HG03066 (cell line): ENCODE measurements around the gene CAMTA1.

Experiments
- ATAC-seq: cut with Tn5 transposase; IDR thresholded peaks from one replicate; pipeline ENCODE4 v1.9.1; 2021; ENCODE audit warnings: low read depth; ENCODE audit not compliant: unreplicated experiment

Gene CAMTA1

DNA sequence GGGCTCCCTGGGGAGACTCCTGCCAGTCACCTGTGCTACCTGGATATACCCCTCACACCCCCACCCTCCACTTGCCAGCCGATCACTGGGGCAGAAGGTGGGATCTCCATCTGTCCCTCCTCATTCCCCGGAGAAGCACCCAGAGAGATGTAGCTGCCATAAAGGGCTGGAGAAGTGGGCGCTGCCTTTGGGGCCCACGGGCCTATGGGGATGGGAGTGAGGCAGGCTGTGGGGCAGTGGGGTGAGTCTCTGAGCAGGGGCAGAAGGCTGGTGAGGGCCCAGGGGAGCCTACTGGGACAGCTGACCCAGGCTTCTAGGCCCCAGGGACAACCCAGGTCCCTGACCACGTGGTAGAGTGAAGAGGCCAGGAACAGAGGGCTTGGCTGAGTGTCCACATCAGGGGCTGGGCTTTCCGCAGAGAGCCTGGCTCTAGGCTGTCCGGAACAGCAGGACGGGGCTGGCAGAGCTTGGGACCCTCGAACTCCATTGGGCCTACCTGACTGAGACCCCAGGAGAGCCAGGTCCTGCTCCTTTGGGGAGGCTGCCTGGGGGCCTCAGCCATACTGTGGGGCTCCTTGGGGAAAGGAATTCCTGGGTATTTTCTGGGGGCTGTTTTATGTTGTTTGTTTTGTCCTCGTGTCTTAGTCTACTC is 780.0 kb downstream of the CAMTA1 start:
- no peak for ATAC-seq

DNA sequence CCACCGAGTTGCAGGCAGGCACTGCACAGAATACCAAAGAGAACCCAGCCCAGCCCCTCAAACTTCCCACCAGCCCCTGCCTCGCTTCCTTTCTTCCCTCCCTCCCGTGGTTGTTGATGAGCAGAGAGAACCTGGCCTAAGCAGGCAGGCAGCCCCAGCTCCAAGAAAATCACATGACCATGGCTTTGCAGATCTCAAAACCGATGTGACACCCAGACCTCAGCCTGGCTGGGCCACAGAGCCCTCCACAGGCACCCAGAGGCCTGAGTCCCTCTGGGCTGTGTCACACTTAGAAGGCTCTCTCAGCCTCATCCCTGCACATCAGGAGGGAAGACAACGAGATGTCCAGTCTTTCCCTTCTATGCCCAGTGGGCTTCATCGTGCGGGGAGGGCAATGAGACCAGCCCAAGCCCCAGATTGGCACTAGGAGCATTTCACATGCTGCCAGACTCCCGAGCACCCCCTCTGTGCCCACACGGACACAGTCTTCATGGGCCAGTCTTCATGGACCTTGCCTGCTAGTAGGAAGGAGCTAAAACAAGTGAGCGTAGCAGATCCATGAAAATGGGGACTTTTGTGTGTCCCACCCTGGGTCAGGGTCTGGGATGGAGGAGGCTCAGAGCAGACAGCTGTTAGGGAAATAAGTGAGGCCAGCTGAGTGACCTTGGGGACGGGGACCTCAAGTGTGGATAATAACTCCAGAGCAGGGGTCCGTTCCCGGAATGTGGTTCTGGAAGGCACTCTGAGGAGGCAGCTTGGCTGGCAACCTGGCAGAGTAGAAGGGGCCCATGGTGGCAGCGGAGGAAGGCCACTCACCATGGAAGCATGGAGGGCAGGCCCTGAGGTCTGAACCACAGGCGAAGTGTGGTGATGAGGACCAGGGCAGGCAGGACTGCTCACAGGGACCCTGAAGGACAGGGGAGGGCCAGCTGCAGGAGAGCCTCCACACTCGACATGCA is 781.4 kb downstream of the CAMTA1 start:
- ATAC-seq: no peak

- no peak for ATAC-seq
These were observed 782.1 kb downstream of the CAMTA1 start for GRCh38 chr1:7567376-7567775.

DNA sequence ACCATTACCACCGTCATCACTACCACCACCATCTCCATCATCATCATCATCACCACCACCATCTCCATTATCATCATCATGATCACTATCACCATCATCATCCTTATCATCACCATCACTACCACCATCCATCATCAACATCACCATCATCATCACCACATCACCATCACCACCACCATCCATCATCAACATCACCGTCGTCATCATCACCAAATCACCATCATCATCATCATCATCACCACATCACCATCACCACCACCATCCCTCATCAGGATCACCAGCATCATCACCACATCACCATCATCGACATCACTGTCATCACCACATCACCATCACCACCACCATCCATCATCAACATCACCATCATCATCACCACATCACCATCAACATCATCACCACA is 782.8 kb downstream of the CAMTA1 start:
- ATAC-seq: no peak

DNA sequence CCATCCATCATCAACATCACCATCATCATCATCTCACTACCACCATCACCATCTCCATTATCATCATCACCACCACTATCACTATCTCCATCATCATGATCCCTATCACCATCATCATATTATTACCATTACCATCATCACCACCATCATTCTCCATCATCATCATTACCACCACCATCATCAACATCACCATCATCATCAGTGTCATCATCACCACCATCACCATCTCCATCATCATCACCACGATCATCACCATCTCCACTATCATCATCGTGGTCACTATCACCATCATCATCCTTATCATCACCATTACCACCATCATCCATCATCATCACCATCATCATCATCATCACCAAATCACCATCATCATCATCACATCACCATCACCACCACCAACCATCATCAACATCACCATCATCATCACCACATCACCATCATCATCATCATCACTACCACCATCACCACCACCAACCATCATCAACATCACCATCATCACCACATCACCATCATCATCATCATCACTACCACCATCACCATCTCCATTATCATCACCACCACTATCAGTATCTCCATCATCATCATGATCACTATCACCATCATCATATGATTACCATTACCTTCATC is 783.8 kb downstream of the CAMTA1 start:
- no peak for ATAC-seq

- ATAC-seq: no peak
These were observed 785.1 kb downstream of the CAMTA1 start for GRCh38 chr1:7570311-7570710.

DNA sequence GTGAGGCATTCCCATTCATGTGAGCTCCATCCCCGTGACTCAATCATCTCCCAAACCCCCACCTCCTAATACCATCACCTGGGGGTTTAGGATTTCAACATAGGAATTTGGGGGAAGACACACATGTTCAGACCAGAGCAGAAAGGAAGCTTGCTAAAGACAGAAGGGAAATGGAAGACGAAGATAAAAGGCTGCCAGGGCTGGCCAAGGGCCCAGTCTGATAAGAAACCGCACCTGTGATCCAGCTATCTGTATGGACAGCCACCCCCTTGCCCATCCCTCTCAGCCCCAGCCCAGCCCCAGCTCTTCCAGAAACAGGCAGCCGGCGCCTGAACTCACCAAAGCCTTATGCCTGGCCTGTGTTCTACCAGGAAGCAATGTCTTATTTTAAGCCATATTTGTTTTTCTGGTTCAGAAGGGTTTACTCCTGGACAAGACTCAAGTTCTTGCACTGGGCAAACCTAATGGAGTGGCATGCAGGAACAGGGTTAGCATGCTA is 787.4 kb downstream of the CAMTA1 start:
- ATAC-seq: no peak

DNA sequence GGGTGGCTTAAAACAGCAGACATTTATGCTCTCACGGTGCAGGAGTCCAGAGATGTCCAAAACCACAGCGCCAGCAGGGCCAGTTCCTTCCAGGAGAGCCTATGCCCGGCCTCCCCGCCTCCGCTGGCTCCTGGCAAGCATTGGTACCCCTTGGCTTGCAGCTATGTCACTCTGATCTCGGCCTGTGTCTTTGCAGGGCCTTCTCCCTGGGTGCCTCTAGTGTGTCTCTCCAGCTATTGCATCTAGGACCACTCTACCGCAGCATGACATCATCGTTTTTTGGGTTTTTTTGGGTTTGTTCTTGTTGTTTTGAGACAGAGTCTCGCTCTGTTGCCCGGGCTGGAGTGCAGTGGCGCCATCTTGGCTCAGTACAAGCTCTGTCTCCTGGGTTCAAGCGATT is 788.2 kb downstream of the CAMTA1 start:
- ATAC-seq: no peak

- no peak for ATAC-seq
These were observed 789.1 kb downstream of the CAMTA1 start for GRCh38 chr1:7574121-7575040.

GRCh38 chr1:7575041-7575400 is 789.8 kb downstream of the CAMTA1 start:
- no peak for ATAC-seq

GRCh38 chr1:7576946-7577657 is 791.8 kb downstream of the CAMTA1 start:
- ATAC-seq: no peak

DNA sequence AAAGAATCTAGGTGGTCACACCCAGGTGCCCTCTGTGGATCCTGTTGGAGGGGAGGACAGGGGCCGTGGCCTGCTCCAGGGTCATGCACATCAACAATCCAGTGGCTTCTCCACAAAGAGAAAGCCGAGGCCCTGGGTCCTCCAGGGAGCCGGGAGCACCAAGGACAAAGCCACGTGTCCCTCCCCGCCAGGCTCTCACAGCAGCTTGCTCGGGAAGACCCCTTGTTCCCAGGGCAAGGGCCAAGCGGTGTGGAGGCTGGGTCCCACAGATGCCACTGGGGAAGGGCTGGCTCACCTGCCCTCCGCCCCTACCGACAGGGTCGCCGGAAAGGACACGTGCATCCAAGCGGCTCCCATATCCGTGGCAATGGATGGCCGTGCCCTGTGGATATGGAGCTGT is 793.0 kb downstream of the CAMTA1 start:
- no peak for ATAC-seq

GRCh38 chr1:7579016-7579415 is 793.8 kb downstream of the CAMTA1 start:
- no peak for ATAC-seq

DNA sequence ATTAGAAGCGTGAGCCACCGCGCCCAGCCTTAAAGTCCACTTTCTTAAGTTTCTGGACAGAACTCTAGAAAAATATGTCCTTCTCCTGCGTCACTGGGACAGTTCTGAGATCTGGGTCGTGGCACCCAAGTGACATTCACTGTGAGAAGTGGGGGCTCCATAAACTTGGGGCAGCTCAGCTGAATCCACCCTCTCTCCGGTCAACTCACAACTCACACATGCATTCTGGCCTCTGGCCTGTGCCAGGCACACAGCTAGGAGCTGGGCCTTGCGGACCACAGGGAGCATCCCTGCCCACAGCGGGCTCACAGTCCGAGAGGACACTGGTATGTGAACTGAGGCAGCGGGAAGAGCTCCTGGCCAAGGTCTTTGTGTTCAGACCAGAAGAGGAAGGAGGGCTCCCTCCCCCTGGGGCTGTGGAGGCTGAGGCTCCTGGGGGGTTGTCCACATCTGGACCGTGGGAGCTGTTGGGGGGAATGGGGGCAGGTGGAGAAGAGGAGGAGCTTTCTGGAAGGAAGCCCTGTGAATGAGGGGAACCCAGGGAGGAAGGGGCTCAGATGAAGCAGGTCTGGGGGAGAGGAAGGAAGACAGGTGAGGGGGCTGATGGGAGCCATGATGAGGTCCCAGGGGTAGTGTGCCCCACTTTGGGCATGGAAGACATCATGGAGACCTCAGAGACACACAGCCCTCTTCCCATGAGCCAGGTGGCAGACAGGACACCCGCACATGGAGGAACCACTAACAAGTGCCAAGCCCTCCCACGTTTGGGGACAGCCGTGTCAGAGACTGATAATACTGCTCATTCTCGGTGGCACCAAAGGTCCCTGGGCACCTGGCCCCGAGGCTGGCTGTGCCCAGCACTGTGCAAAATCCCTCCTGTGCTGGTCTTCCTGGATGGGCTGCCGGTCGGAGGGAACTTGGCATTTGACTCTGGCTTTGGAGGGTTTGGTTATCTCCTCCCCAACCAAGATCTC is 794.9 kb downstream of the CAMTA1 start:
- no peak for ATAC-seq

DNA sequence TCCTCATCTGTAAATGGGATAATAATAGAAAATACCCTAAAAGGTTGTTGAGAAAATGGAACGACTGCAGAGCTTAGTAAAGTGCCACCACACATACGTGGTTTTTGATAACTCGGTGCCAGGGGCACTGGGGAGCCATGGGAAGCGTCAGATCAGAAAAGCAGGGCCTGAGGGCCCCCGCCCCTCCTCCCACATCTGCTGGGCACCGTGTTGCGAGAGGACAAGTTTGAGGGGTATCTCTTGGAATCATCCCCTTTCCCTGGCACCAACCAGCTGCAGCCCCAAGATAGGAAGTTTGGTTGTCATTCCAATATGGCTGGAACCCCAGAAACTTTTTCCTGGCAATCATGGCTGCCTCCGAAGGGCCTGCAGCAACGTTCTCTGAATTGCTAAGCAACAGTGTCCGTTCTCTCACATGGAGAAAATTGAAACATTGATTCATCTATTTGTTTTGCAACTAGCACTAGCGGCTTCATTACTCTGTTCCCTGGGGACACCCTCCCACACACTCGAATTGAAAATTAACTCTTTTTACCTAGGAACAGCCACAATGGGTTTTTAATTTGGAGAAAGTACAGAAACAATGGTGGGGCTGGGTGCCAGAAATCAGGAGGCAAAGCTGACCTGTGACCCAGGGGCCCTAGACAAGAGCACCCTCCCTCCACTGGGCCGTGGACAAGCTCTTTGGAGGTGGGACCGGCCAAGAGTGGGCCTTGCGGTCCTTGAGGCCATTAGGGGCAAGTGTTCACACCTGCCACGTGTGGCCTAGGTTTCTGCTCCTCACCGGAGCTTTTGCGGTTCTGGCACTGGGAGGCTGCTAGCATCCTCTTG is 795.9 kb downstream of the CAMTA1 start:
- no peak for ATAC-seq

DNA sequence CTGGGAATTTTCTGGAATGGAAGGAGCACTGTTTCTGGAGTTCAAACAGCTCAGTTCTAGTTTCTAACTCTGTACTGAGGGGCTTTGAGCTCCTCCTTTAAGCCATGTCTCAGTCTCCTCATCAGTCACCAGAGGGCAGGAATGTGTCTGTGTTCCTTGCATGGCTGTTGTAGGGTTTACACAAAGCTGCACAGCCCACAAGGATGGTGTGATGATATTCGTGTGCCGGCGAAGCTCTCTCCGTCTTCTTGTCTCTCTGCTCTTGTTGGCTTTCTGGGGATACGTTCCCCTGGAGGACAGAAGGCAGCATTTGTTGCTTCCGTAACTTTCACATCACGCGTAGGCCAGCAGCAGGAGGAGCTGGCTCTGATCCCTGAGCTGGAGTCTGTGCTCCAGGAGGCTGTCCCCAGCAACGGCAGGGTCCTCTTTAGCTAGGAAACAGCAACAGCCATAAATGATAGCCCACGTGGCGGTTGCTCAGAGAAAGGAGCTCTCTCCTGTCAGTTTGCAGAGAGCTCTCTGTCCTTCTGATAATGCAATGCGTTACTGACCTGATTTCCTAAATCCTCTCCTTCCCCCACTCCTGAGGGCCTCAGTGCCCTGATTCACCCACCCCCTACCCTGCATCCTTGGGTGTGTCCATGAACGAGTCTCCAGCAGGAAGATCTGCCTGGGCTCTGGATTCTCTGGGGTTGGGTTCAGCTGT is 796.7 kb downstream of the CAMTA1 start:
- no peak for ATAC-seq

- ATAC-seq: no peak
These were observed 797.3 kb downstream of the CAMTA1 start for GRCh38 chr1:7582460-7582972.
